ENCODE results near the gene STARD9.
A peak's percentile ranks its signal among the peaks of the same experiment; 100 is the strongest.
"Not testable (repeated sequence)": the region's sequence is repeated elsewhere in the genome, so short reads cannot be mapped to it uniquely, and the experiment has no call there.

STARD9 gene

DNA sequence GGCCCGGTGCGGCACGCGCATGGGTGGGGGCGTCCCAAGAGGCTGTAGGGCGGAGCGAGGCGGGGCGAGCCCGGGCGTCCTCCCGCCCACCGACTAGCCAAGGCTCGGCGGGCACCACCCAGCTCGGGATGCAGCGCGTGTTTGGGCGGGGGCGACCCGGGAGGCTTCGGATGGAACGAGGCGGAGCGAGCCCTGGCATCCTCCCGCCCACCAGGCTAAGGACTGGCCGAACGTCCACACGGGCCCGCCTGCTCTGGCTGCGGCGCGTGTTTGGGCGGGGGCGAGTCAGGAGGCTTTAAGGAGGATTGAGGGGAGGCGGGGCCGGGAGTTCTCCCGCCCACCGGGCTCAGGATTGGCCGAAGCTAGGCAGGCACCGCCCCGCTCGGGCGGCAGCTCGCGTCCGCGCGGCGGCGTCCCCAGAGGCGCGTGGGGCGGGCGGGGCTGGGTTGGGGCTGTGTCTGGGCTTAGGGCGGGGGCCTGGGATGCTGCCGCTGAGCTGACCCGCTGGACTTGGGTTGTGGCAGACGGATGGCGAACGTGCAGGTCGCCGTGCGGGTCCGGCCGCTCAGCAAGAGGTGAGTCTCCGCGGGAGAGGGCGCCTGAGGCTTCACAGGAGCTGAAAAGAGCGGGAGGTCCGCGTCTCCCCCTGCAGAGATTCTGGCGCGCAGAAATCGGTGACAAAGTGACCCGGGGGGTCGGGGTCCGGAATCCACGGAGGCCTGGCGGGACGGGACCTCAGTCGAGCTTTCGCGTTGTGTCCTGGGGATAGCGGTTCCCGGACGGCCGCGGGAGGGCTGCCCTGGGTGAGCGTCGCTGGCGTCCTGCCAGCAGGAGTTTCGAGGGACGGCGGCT, at the start of gene STARD9:
Gene STARD9 (plus strand): TSS at position 419 of the 852 bp plus-strand sequence. CDS start 110 bp downstream, at position 529.
- DNase-seq: peak; percentile 95

GRCh38 chr15:42528970-42529369, 46.4 kb upstream of the STARD9 start:
- DNase-seq: no peak

DNA sequence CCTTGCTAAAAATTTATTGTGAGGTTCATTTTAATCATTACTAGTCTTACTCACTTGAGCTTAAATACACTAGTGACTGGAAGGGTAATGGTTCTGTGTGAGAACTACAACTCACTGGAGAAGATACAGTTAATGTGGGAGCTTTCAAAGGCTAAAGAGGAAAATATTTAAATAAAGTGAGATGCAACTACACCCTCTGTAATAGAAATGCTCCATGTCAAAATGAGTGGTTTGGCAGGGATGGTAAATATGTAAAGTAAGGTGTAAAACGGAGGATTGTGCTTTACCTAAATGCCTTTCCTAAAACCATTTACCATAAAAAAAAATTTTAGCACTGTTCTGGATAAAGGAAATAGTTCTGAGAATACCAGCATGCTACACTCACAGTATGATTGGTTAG, 42.2 kb upstream of the STARD9 start:
- no peak for DNase-seq

- no peak for DNase-seq
These were observed 30.4 kb upstream of the STARD9 start for GRCh38 chr15:42544853-42545629.

DNA sequence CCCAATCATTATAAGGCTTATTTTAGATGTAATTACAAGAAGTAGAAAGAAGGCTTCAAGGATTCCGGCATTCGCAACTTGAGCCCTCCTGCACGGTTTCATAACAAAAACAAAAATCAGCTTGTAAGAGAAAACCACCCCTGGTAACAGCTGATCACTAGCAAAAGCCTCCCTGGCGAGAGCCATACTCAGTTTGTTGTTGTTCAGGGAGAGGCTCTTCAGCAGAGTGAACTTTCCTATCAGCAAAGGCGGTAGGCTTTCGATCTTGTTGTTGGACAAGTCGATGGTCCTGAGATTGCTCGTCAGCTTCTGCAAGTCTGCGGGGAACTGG, 27.5 kb upstream of the STARD9 start:
- DNase-seq: no peak

DNA sequence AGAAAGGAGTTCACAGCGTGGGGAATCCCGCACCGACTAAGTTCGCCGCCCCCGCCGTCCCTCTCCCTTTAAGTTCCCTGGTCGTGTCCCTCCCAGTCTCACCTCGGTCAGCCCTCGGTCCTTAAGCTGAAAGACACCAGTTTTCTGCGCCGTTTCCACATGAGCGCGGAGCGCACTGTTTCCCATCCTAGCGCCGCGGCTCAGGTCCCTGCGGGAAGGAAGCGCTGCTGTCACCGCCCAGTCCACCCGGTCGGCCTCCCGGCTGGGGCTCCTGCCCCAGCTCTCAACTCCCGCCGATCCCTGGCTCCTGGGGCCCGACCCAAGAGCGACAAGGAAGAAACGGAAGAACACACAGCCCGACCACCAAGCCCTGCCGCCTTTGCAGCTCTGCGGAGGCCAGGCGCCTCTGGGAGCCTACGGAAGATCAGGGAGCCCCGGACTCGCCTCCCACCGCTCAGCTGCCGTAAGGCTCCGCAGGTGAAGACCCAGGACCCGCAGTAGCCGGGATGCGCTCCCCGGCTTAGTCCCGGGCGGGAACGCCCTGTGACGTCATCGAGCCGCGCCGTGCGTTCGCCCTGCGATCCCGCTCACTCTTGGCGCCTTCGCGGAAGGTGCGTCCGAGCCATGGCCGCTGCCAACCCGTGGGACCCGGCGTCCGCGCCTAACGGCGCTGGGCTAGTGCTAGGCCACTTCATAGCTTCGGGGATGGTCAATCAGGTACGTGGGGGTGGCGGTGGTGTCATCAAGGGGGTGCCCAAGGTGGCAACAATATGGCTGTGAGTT, 27.0 kb upstream of the STARD9 start, which contains the start of the genes HAUS2 and LRRC57:
Gene HAUS2 (plus strand): TSS at position 590 of the 783 bp plus-strand sequence. CDS start 35 bp downstream, at position 625.
Gene LRRC57 (minus strand): TSS at position 545 of the 783 bp plus-strand sequence. CDS start 359 bp downstream, at position 186.
- DNase-seq: peak; percentile 83

DNA sequence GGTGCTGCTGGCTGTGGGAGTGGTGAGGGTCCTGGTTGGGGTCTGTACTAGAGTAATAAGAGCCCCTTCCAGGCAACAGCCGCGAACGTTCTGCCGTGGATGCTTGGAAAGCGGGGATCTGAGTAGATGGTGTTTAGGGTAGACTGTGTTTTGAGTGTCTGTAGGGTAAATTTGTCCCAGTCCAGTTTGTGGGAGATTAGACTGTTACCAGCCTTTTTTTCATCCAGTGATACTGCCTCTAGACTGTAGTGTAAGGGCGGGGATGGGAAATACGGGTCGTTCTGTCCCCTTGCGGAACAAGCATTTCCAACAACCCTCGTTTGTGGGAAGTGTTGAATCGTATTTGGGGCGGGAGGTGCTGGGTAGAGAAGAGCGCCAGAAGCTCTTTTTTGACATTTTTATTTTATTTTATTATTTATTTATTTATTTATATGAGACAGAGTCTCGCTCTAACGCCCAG, 26.3 kb upstream of the STARD9 start:
- peak; percentile 20 for DNase-seq

DNA sequence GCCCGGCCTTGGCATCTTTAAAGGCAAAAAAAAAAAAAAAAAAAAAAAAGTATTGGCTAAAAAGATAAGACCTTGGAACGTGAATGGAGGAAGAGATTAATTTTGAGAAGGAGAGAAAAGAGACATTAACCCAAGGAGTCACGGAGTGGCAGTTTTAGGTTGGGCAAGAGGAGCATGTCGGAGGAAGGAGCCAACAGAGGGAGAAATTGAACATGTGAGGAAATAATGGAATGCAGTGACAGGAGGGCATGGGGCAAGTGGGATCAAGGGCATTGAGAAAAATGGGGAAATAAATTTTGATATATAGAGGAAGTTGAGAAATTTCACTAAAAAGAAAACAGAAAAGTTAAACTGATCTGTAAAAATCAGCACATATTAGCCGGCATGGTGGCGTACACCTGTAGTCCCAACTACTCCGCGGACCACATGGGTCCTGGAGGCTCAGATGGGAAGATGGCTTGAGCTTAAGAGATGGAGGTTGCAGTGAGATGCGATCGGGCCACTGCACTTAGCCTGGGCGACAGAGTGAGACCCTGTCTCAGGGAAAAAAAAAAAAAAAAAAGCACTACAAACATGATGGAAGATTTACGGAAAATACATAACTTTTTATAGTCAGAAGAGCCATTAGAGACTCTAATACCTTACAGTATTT, 25.5 kb upstream of the STARD9 start:
- DNase-seq: no peak

DNA sequence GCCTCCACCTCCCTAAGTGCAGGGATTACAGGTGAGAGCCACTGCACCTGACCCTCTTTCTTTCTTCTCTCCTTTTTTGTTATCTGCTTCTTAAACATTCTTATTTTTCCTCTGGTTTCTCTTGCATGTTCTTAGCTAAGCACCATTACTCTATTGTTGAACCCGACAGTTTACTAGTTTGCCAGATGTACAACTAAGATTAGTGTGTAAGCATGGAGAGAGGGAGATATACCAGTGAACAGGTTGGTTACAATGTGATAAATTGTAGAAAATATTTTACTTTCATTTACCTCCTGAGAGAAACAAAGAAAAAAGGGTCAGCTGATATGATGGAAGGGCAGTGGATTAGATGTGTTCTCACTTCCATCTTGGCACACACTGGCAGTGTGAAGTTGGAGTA, 21.9 kb upstream of the STARD9 start:
- no peak for DNase-seq

DNA sequence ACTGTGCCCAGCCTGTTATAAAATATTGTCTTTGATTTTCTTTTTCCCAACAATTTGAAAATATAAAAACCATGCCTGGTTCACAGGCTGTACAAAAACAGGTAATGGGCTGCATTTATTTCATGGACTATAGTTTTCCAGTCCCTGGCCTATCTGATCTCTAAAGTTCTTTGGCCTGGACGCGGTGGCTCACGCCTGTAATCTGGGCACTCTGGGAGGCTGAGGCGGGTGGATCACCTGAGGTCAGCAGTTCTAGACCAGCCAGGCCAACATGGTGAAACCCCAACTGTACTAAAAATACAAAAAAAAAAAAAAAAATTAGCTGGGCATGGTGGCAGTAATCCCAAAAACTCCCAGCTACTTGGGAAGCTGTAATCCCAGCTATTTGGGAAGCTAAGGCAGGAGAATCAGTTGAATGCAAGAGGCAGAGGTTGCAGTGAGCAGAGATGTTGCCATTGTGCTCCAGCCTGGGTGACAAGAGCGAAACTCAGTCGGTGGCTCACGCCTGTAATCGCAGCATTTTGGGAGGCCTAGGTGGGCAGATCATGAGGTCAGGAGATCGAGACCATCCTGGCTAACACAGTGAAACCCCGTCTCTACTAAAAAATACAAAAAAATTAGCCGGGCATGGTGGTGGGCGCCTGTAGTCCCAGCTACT, 18.7 kb upstream of the STARD9 start:
- DNase-seq: not testable (repeated sequence)

GRCh38 chr15:42558739-42559138, 16.7 kb upstream of the STARD9 start:
- DNase-seq: no peak

DNA sequence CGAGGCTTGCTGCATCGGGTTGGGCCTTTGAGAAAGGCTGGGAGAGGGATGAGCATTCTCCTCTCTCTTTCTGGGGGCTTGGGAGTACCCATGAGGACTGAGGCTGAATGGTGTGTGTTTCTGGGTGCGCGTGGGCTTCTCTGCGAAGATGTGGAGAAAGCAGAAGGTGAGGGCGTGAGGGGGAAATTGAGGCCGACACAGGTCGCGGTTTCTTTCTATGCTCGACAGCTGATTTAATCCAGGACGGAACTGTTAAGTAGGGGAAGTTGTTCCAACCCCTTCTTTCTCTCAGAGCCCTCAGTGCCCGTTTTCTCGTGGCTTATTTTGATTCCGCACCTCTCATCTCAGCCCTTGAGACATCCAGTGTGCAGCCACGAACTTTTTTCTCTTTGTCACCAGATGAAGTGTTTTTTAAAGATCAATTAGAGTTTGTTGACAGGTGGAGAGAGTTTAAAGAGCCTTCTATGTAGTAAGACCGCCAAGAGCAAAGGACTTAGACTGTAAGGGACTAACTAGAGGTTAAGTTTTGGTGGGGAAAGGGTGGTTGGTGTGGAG, 711 bp downstream of the STARD9 start:
- no peak for DNase-seq

GRCh38 chr15:42576776-42577175, 1.4 kb downstream of the STARD9 start:
- DNase-seq: no peak

DNA sequence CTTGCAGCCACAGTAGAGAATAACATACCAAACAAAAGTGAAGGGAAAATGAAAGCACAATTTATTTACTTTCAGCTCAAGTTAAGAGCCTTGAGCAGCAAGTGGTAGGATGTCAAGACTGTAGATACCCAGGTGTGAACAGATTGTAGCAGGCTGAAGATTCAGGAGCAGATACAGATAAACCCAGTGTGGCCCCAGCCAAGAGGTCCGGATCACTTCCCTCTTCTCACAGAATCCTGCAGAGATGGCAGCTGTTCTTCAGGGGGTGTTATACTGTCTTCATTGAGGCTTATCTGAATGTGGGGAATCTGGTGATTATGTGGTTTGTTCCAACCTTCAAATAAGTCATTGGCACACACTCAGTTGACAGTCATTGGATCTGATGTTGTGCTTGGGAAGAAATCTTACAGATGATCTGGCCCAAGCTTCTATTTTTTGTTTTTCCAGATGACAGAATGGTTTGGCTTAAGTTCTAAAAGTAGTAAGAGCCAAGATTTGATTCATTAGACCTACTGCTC, 2.2 kb downstream of the STARD9 start:
- DNase-seq: no peak

DNA sequence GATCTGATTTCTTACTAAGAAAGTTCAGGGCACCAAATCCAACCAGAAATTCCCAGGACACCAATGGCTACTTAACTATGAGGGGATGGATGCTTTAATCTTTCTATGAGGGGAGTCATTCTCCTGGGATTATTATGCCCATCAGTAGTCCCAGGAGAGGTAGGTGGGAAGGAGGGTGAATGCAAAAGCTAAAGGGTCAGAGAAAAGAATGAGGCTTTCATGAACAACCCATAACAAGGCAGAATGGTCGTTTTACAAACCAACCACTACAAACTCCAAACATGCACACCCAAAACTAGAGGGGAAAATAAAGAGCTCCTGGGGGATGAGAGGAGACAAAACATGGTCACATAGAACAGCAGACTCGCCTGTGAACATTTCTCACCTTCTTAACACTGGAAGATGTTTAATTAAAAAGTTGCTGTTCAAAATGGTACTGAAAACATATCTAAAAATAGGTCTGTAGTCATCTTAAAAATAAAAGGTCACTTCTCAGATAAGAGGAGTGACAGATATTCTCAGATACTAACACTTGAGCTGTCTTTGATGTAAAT, 3.7 kb downstream of the STARD9 start:
- DNase-seq: no peak

- peak; percentile 78 for DNase-seq
These were observed 5.9 kb downstream of the STARD9 start for GRCh38 chr15:42581272-42581730.

DNA sequence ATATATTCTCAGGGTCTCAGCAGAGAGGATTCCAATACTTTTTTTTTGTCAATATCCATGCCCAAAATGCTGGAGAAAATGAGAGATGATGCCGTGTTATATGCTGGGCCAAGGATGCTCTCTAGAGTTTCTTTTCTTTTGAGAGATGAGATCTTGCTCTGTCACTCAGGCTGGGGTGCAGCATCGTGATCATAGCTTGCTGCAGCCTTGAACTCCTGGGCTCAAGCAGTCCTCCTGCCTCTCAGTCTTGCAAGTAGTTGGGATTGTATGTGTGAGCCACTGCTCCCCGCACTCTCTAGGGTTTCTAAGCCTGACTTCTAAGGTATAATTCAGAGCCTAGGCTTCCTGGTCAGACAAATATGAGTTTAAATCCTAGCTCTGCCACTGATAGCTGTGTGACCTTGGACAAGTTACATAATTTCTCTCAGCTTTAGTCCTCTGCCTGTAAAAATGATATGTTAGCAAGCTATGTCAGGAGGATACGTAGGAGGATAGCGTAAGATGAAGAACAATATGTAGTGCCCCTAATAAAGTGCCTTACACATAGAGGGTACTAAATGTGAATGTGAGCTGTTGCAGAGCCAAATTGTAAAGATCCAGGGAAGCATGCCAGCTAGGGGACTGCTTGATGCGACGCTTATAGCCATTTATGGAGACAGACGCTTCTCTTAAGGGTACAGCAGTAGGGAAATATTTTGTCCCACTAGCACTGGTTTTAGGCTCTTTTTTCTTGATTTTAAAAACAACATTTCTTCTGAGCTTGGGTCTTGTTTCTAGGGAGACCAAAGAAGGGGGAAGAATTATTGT, 7.4 kb downstream of the STARD9 start:
- DNase-seq: no peak

DNA sequence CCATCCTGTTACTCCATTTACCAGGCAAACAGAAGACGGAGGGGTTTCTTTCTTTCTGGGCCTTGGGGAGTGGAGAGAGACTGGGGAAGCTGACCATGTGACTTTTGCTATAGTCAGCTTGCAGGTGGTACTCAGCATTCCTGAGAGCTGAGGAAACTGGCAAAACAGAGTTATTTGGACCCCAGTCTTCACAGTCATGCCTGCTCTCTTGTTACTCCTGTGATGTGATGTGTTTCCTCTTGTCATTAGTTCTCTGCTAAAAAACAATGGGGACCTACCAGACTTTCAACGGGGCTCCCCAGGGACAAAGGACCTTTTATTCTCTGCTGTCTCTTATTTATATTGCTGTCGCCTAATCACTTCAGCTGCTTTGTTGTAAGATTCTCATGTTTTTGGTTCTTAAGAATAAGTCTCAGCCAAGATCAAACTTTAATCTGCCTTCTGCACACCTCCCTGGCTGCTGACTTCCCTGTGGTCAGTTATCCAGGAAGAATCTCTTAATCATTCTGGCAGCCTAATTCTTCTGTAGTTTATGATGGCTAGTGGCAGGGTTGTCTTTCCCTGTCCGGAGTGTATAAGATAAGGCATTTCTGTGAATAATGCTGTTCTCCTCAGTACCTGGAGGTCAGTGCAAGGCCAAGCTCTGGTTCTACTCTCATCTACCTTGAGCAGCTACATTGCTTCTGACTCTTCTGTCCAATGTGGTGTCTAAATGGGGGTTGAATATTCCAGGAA, 8.8 kb downstream of the STARD9 start:
- no peak for DNase-seq

GRCh38 chr15:42590619-42591237, 15.3 kb downstream of the STARD9 start:
- DNase-seq: no peak
